GM18873 (cell line): ENCODE data around the gene CCL7.
"Not testable (repeated sequence)": the region's sequence is repeated elsewhere in the genome, so short reads cannot be mapped to it uniquely, and the experiment has no call there.

Experiments used
- ATAC-seq: cut with Tn5 transposase; IDR thresholded peaks from one replicate; pipeline ENCODE4 v1.9.1; 2021; ENCODE audit warnings: mild to moderate bottlenecking, moderate library complexity, moderate number of reproducible peaks; ENCODE audit not compliant: unreplicated experiment, low FRiP score

Gene CCL7

GRCh38 chr17:34269969-34270368 lies at the start of gene CCL7:
CCL7 (plus strand) TSS chr17:34270221; CDS start chr17:34270291, 70 bp downstream.
- no peak for ATAC-seq

GRCh38 chr17:34220752-34221395 lies 49.1 kb upstream of the CCL7 start:
- no peak for ATAC-seq

GRCh38 chr17:34221411-34221810 lies 48.6 kb upstream of the CCL7 start:
- ATAC-seq, result no peak

- no peak for ATAC-seq
Observed at GRCh38 chr17:34222722-34223497, 47.1 kb upstream of the CCL7 start.

- no peak for ATAC-seq
Observed at GRCh38 chr17:34225046-34225445, 45.0 kb upstream of the CCL7 start.

GRCh38 chr17:34226011-34226743 lies 43.8 kb upstream of the CCL7 start:
- no peak for ATAC-seq

GRCh38 chr17:34226744-34227034 lies 43.3 kb upstream of the CCL7 start:
- no peak for ATAC-seq

GRCh38 chr17:34227293-34227692 lies 42.7 kb upstream of the CCL7 start:
- not testable (repeated sequence) for ATAC-seq

- ATAC-seq, result no peak
Observed at GRCh38 chr17:34227707-34228106, 42.3 kb upstream of the CCL7 start.

- no peak for ATAC-seq
Observed at GRCh38 chr17:34228781-34229180, 41.2 kb upstream of the CCL7 start.

- ATAC-seq, result no peak
Observed at GRCh38 chr17:34230342-34230741, 39.7 kb upstream of the CCL7 start.

GRCh38 chr17:34234616-34235015 lies 35.4 kb upstream of the CCL7 start:
- no peak for ATAC-seq

GRCh38 chr17:34235389-34236028 lies 34.5 kb upstream of the CCL7 start:
- no peak for ATAC-seq

- ATAC-seq, result no peak
Observed at GRCh38 chr17:34236281-34236892, 33.6 kb upstream of the CCL7 start.

GRCh38 chr17:34237458-34237857 lies 32.6 kb upstream of the CCL7 start:
- no peak for ATAC-seq

GRCh38 chr17:34241062-34241461 lies 29.0 kb upstream of the CCL7 start:
- no peak for ATAC-seq

GRCh38 chr17:34242587-34243363 lies 27.2 kb upstream of the CCL7 start:
- ATAC-seq, result no peak

- ATAC-seq, result no peak
Observed at GRCh38 chr17:34243364-34244320, 26.4 kb upstream of the CCL7 start.
